Measurements from ENCODE around the gene INPP5J. TPM values are rescaled to one million over a fixed set of nuclear protein-coding genes. Genes with fewer than 3 reads are reported as not detected.
"Not testable (repeated sequence)": the region's sequence is repeated elsewhere in the genome, so short reads cannot be mapped to it uniquely, and the experiment has no call there.

Gene INPP5J
- total and polyA plus RNA-seq, 2 donors (not counting 1 experiment from before 2014, with no cell fraction given), result 0.17 to 0.33 TPM

DNA sequence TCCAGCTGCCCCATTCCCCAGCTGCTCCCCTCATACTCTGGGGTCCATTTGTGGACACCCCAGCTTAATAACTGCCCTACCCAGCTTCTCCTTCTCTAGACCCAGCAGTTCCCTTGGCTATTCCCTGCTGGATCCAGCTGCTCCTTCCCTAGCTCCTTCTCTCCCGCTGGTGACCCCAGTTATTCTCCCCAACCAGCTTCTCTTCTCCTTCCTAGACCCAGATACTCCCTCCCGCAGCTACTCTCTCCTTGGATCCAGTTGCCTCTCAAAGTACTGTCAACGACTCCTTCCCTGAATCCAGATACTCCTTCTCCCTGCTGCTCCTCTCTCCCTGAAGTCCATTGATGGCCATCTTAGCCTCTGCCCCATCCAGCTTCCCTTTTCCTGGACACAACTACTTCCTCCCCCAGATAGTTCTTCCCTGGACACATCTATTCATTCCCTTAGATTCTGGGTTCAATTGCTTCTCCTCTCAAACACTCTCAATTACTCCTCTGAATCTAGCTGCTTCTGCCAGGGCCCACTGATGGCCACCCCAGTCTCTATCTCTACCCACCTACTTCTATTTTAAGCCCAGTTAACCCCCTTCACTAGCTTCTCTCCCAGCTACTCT is 27.0 kb upstream of the INPP5J start:
- Histone ChIP-seq H3K27ac (ENCODE audit: insufficient read depth, low read length) (no peak overlapping the region), H3K36me3 (ENCODE audit: control insufficient read depth, insufficient read depth, low read length) (peaks cover 80% of the 10 kb centered on the region), H3K79me2 (ENCODE audit: control insufficient read depth, insufficient read depth, low read length) (peaks cover 11% of the 10 kb centered on the region), H2AFZ (ENCODE audit: low read length) (no peak overlapping the region), H3K4me2 (ENCODE audit: extremely low read depth, insufficient read depth, low read length) (no peak overlapping the region), H3K9ac (ENCODE audit: insufficient read depth, low read length) (no peak overlapping the region), H4K20me1 (ENCODE audit: control insufficient read depth, extremely low read depth, insufficient read depth, low read length) (no peaks in the 10 kb centered on the region), H3K27me3 (ENCODE audit: control insufficient read depth, insufficient read depth, low read length) (no peaks in the 10 kb centered on the region), H3K9me3 (ENCODE audit: control insufficient read depth, insufficient read depth, low read depth, low read length) (no peaks in the 10 kb centered on the region), H3K4me1 (ENCODE audit: control insufficient read depth, extremely low read depth, insufficient read depth, low read length) (peaks cover 2% of the 10 kb centered on the region), H3K4me3 (replicated peaks in 1 of 4; ENCODE audit: control extremely low read depth in 1 of 4, insufficient read depth in 1 of 4, low read depth in 3 of 4, low read length in 4 of 4) (no peak overlapping the region)
- TF ChIP-seq, protein P1, sequence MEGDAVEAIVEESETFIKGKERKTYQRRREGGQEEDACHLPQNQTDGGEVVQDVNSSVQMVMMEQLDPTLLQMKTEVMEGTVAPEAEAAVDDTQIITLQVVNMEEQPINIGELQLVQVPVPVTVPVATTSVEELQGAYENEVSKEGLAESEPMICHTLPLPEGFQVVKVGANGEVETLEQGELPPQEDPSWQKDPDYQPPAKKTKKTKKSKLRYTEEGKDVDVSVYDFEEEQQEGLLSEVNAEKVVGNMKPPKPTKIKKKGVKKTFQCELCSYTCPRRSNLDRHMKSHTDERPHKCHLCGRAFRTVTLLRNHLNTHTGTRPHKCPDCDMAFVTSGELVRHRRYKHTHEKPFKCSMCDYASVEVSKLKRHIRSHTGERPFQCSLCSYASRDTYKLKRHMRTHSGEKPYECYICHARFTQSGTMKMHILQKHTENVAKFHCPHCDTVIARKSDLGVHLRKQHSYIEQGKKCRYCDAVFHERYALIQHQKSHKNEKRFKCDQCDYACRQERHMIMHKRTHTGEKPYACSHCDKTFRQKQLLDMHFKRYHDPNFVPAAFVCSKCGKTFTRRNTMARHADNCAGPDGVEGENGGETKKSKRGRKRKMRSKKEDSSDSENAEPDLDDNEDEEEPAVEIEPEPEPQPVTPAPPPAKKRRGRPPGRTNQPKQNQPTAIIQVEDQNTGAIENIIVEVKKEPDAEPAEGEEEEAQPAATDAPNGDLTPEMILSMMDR (conservative IDR thresholded peaks at IDR 0.05 in 1 of 2, IDR thresholded peaks at IDR 0.05 in 1 of 2; ENCODE audit: low read depth in 1 of 2, low read length in 2 of 2), result no peak
- TF ChIP-seq EZH2 (IDR thresholded peaks at IDR 0.05; ENCODE audit: low read length, missing control alignments), result no peak
- DNase-seq (ENCODE audit: low read depth in 2 of 2), result no peak

DNA sequence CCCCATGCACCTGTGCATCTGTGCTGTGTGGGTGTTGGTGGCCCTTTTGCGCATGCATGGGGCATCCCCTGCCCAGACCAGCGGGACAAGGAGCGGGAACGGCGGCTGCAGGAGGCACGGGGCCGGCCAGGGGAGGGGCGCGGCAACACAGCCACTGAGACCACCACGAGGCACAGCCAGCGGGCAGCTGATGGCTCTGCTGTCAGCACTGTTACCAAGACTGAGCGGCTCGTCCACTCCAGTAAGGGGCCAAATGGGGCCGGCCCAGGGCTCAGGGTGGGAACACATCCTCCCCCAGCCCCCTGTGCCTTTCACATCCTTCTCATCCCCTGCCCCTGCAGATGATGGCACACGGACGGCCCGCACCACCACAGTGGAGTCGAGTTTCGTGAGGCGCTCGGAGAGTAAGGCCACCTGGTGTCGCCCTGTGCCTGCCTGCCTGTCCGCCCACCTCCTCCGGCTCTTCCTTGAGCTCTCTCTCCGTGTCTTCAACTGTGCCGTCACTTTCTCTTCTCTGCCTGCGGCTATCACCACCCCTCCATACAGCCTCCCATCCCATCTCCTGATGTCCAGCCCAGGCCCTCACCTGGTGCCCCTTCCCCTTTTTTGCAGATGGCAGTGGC is 26.0 kb upstream of the INPP5J start:
- H3K27ac ChIP-seq (ENCODE audit: insufficient read depth, low read length), result no peak overlapping the region
- H3K9me3 ChIP-seq (ENCODE audit: control insufficient read depth, insufficient read depth, low read depth, low read length), result no peaks in the 10 kb centered on the region
- no peaks in the 10 kb centered on the region for H3K27me3 ChIP-seq (ENCODE audit: control insufficient read depth, insufficient read depth, low read length)
- DNase-seq (ENCODE audit: low read depth in 2 of 2), result no peak
- H3K79me2 ChIP-seq (ENCODE audit: control insufficient read depth, insufficient read depth, low read length), result peaks cover 7% of the 10 kb centered on the region
- no peak overlapping the region for H3K4me3 ChIP-seq (replicated peaks in 1 of 4; ENCODE audit: control extremely low read depth in 1 of 4, insufficient read depth in 1 of 4, low read depth in 3 of 4, low read length in 4 of 4)
- peaks cover 3% of the 10 kb centered on the region for H3K4me1 ChIP-seq (ENCODE audit: control insufficient read depth, extremely low read depth, insufficient read depth, low read length)
- TF ChIP-seq, protein P1 (conservative IDR thresholded peaks at IDR 0.05 in 1 of 2, IDR thresholded peaks at IDR 0.05 in 1 of 2; ENCODE audit: low read depth in 1 of 2, low read length in 2 of 2), result no peak
- no peak for TF ChIP-seq EZH2 (IDR thresholded peaks at IDR 0.05; ENCODE audit: low read length, missing control alignments)
- H3K9ac ChIP-seq (ENCODE audit: insufficient read depth, low read length), result no peak overlapping the region
- no peak overlapping the region for H2AFZ ChIP-seq (ENCODE audit: low read length)
- H4K20me1 ChIP-seq (ENCODE audit: control insufficient read depth, extremely low read depth, insufficient read depth, low read length), result no peaks in the 10 kb centered on the region
- H3K36me3 ChIP-seq (ENCODE audit: control insufficient read depth, insufficient read depth, low read length), result peaks cover 73% of the 10 kb centered on the region
- no peak overlapping the region for H3K4me2 ChIP-seq (ENCODE audit: extremely low read depth, insufficient read depth, low read length)

DNA sequence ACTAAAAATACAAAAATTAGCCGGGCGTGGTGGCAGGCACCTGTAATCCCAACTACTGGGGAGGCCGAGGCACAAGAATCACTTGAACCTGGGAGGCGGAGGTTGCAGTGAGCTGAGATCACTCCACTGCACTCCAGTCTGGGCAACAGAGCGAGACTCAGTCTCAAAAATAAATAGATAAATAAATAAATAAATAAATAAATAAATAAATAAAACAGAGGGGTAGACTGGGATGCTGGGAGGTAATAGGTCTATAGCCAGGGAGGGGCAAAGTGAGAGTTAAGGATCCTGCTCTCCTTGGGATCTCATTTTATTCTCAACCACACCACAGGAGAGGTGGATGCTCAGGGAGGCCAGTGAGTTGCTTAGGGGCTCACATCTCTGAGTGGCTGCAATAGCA is 25.2 kb upstream of the INPP5J start:
- H3K4me3 ChIP-seq (replicated peaks in 1 of 4; ENCODE audit: control extremely low read depth in 1 of 4, insufficient read depth in 1 of 4, low read depth in 3 of 4, low read length in 4 of 4); H3K9ac ChIP-seq (ENCODE audit: insufficient read depth, low read length); H4K20me1 ChIP-seq (ENCODE audit: control insufficient read depth, extremely low read depth, insufficient read depth, low read length); DNase-seq (ENCODE audit: low read depth in 2 of 2); H2AFZ ChIP-seq (ENCODE audit: low read length); H3K27ac ChIP-seq (ENCODE audit: insufficient read depth, low read length); H3K9me3 ChIP-seq (ENCODE audit: control insufficient read depth, insufficient read depth, low read depth, low read length); H3K27me3 ChIP-seq (ENCODE audit: control insufficient read depth, insufficient read depth, low read length); H3K79me2 ChIP-seq (ENCODE audit: control insufficient read depth, insufficient read depth, low read length); H3K4me2 ChIP-seq (ENCODE audit: extremely low read depth, insufficient read depth, low read length): not testable (repeated sequence)
- Histone ChIP-seq H3K4me1 (ENCODE audit: control insufficient read depth, extremely low read depth, insufficient read depth, low read length) (peaks cover 10% of the 10 kb centered on the region), H3K36me3 (ENCODE audit: control insufficient read depth, insufficient read depth, low read length) (peaks cover 65% of the 10 kb centered on the region)

Measured in fibroblast of lung (primary cell).